Right forelimb (tissue), 1 donor: Measurements from ENCODE around the gene ZNF675.
"Not testable (repeated sequence)": the region's sequence is repeated elsewhere in the genome, so short reads cannot be mapped to it uniquely, and the experiment has no call there.

Experiments used
- DNase-seq: peaks from one replicate; pipeline ENCODE4 v3.0.0-alpha.2; 2018

The ZNF675 gene

DNA sequence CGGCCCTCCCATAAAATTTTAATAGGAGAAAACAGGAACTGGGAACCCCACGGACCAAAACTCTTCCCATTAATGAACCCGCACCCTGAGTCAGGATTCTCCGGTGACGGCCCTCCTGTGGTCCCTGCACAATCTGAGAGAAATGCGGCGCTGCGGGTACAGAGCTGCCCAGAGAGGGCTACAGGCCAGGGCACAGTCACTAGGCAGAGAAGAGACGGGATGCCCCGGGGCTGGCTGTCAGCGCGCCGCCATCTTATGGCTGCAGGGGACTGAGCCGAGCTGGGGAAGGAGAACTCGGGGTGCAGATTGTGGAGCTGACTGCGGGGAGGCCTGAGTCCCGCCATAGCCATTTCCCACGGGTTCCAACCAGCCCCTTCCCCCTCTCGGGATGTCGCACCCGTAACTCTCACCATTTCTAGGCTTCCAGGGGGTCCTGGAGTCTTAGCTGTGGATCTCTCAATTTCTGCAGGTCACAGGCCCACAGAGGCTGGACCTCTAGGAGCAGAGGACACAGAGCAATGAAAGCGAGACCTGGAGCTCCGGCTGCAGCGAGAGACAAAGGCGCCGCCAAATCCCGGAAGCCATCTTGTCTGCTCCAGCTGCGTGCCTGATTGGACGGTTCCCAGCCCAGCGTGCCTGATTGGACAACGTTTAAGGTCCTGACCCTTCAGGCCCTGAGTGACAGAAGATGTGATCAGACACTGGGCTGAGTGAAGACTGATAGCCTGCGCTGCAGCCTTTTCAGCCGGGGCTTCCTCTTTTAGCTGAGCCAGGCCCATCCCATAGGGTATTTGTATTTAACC lies at the start of gene ZNF675:
Gene ZNF675, minus strand, starts transcription at position 592 of the 803 bp plus-strand sequence. Its CDS starts 179 bp downstream, at position 413.
- peak; percentile 94 for DNase-seq

DNA sequence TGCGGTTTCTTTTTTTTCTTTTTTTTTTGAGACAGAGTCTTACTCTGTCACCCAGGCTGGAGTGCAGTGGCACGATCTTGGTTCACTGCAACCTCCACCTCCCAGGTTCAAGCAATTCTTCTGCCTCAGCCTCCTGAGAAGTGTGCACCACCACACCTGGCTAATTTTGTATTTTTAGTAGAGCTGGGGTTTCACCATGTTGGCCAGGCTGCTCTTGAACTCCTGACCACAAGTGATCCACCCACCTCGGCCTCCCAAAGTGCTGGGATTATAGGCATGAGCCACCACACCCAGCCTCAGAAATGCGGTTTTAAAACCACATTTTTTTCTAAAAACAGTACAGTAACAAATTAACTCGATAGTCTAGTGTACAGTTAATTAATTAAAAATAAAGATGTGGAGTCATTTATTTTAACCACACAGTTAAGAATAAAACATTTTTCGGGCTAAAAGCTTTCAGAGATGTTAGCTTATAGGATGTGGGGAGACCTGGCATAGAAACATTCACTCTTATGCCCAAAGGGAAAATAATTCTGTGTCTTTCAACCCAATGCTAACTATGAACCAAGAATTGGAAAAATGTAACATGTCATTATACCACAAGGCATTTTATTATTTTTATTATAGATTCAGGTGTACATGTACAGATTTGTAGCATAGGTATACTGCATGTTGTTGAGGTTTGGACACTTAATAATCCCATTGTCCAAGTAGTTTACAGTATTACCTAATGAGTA lies 43.9 kb upstream of the ZNF675 start:
- not testable (repeated sequence) for DNase-seq

DNA sequence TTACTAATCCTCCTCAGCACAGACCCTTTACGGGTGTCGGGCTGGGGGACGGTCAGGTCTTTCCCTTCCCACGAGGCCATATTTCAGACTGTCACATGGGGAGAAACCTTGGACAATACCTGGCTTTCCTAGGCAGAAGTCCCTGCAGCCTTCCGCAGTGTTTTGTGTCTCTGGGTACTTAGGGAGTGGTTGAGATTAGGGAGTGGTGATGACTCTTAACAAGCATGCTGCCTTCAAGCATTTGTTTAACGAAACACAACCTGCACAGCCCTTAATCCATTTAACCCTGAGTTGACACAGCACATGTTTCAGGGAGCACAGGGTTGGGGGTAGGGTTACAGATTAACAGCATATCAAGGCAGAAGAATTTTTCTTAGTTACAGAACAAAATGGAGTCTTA lies 37.1 kb upstream of the ZNF675 start:
- not testable (repeated sequence) for DNase-seq

DNA sequence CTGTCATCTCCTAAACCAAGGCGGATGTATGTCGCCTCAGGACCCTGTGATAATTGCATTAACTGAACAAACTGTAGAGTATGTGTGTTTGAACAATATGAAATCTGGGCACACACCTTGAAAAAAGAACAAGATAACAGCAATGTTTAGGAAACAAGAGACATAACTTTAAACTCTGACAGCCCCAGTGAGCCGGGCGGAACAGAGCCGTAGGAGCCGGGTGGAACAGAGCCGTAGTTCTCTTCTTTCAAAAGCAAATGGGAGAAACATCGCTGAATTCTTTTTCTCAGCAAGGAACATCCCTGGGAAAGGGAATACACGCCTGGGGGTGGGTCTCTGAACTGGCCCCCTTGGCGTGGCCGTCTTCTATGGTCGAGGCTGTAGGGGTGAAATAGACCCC lies 31.8 kb upstream of the ZNF675 start:
- DNase-seq = no peak

DNA sequence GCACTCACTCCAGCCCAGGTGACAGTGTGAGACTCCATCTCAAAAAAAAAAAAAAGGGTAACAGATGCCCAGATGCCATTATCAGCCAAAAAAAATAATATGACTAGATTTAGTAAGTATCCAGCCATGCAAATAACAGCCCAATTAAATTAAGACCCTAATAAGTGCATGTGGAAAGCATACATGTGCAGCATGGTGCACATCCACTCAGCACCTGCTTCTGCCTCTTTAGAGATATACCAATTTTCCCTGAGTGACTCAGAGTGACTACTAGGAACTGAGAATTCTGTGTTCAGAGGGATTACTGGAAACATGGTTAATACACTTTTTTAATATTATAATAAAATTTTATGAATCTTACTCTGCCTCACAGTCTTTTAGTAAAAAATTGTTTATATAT lies 29.8 kb upstream of the ZNF675 start:
- no peak for DNase-seq

DNA sequence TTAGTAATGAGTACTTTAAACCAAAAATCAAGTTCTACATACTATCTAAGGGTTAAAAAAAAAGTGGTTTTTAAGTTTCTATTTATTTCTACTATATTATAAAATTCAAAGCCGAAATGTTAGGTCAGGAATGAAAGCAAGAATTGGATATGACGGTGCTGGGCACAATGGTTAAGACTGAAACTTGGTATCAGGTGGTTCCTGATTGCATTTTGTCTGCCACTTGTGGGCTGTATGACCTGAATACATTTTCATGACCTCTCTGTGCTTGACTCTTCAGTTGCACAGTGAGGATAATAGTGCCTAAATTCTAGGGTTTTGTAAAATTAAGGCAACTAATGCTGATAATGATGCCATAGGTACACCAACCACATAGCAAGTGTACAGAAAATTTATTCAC lies 22.3 kb upstream of the ZNF675 start:
- DNase-seq = no peak

DNA sequence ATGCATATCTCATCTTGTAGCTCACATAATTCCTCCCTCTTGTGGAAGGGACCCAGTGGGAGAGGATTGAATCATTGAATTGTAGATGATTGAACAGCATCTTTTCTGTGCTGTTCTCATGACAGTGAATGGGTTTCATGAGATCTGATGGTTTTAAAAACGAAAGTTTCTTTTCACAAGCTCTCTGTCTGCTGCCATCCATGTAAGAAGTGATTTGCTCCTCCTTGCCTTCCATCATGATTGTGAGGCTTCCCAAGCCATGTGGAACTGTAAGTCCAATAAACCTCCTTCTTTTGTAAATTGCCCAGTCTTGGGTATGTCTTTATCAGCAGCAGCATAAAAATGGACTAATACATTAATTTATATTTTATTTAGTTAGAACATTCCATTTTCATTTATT lies 19.6 kb upstream of the ZNF675 start:
- DNase-seq = no peak

DNA sequence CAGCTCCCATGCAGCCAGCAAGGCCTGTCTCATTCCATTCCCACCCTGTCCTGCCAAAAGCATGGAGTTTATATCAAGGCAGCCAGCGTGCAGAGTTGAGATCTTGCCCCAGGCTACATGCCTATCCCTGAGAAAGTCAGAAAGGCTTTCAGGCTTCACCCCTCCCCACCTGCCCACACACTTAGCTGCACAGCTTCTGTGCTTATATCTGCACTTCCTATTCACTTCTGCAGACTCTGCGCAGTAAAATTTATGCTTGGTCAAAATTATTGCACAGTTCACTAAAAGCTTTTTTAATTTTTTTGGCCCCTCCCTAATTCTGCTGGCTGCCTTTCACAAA lies 12.5 kb upstream of the ZNF675 start:
- no peak for DNase-seq

DNA sequence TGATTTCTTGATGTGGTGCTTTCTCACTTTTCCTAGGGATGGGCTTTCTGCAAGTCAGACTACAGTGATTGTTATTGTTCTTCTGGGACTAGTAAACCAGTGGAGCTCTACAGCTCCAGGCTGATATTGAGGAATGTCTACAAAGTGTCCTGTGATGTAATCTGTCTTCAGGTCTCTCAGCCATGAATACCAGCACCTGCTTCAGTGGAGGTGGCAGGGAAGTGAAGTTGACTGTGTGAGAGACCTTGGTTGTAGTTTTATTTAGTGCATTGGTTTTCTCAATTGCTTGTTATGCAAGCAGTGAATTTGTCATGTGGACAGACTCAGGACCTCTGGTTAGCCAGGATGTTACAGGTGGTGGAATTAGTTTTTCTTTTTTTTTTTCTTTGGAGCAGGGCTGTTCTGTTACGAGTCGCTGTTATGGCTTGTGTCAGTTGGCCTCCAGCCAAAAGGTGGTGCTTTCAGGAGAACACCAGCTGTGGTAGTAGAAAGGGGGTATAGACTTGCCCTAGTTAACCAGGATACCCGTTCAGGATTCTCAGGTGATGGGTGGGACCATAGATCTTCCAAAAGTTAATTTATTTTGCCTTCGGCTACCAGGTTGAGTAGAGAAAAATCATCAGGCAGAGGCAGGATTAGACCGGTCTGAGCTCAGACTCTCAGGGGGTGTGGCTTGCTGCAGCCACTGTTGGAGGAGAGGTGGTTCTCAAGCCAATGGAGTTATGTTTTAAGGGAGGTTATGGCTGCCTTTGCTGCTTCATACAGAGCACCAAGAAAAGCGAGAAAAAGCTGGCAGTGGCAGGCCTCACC lies 11.9 kb upstream of the ZNF675 start:
- DNase-seq = no peak

DNA sequence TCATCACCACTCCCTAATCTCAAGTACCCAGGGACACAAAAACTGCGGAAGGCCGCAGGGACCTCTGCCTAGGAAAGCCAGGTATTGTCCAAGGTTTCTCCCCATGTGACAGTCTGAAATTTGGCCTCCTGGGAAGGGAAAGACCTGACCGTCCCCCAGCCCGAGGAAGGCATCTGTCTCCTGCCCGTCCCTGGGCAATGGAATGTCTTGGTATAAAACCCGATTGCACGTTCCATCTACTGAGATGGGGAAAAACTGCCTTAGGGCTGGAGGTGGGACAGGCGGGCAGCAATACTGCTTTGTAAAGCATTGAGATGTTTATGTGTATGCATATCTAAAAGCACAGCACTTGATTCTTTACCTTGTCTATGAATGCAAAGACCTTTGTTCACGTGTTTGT lies 5.9 kb upstream of the ZNF675 start:
- DNase-seq = not testable (repeated sequence)

DNA sequence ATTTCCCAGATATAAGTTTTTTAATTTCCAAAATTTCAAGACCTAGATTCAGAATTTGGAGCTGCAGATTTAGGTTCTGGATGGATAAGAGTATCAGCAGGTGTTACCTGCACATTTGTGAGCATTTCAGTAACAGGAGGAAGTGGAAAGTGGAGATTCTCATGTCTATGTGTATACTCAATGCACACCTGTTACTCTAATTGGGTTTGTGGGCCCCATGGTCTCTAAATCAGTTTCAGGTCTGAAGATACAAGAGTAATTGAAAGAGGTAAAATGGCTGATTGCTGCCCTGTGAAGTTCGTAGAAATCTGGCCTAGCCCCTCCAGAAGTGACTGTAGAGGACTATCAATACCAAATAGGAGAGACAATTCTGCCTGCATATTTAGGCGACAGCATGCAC lies 13.9 kb downstream of the ZNF675 start:
- DNase-seq = no peak

DNA sequence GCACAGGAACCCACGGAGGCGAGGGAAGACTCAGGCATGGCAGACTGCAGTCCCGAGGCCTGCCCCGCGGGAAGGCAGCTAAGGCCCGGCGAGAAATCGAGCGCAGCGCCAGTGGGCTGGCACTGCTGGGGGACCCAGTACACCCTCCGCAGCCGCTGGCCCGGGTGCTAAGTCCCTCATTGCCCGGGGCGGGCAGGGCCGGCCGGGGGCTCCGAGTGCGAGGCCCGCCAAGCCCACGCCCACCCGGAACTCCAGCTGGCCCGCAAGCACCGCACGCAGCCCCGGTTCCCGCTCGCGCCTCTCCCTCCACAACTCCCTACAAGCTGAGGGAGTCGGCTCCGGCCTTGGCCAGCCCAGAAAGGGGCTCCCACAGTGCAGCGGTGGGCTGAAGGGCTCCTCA lies 18.4 kb downstream of the ZNF675 start:
- DNase-seq = not testable (repeated sequence)

DNA sequence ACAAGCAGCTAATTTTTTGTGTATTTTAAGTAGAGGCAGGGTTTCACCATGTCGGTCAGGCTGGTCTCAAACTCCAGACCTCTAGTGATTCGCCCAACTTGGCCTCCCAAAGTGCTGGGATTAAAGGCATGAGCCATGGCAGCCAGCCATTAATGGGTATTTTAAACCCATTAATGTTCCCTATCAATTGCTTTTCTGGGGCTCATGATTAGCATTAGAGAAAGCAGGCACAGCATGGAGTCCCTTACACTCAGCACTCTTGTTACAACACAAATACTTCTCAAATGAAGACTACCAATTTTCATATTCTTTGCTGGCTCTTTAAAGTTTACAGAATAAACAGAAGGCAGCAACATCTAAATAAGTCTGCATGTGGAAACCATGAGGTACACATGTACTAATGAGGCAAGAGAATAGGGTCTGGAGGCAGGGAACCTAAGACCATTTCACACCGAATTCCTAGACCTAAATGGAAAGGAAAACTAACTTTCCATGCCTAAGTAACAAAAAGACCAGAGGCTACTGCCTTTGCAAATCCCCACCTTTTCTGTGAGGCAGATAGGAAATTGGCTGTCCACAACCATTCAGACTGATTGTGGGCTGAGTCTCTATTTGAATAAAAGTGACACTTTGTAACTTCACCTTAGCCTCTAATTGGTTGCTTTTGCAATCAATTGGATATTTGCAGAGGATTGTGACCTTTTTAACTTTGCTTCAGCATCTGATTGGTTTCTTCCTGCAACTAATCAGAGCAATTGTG lies 21.2 kb downstream of the ZNF675 start:
- no peak for DNase-seq

DNA sequence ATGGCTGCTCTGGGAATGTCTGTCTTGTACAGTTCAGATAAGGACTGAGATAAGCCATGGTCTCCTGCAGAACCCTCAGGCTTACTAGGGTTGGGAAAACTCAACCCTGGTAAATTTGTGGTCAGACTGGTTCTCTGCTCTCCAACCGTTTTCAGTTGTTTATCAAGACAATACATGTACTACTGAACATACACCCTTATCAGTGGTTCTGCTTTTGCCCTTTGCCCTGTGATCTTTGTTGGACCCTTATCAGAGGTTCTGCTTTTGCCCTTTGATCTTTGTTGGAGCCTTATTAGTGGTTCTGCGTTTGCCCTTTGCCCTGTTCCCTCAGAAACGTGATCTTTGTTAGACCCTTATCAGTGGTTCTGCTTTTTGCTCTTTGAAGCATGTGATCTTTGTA lies 37.2 kb downstream of the ZNF675 start:
- not testable (repeated sequence) for DNase-seq
